Activated CD8-positive, alpha-beta memory T cell treated with anti-CD3 and anti-CD28 coated beads, Interleukin-2, amount 10 ng/mL, durations not matched to agents 7 days and 5 days (primary cell): ENCODE data around the gene PCSK6. TPM values are rescaled to one million over a fixed set of nuclear protein-coding genes. Genes with fewer than 3 reads are reported as not detected.

Source experiments
- ATAC-seq: fragments of 150-1000 bp; cut with Tn5 transposase; one replicate; pipeline ENCODE4 v1.10.0; 2021; ENCODE audit warnings: moderate library complexity
- CTCF ChIA-PET: fragments of 350-600 bp; sonication (Branson Sonifier 250); formaldehyde crosslinking; loops from one replicate; lab custom pipeline; 2021; ENCODE audit warnings: antibody characterized with exemption; lab: Charles Lee
- DNase-seq: peaks from one replicate; pipeline ENCODE4 v3.0.0-alpha.2; 2020
- H3K27ac Mint-ChIP-seq: one replicate; pipeline ENCODE4 v1.8.0; 2021; ENCODE audit warnings: mild to moderate bottlenecking, mixed read lengths
- H3K27me3 Mint-ChIP-seq: one replicate; pipeline ENCODE4 v1.8.0; 2021; ENCODE audit warnings: mixed read lengths
- H3K36me3 Mint-ChIP-seq: one replicate; pipeline ENCODE4 v1.8.0; 2021; ENCODE audit warnings: mild to moderate bottlenecking, mixed read lengths
- H3K4me1 Mint-ChIP-seq: one replicate; pipeline ENCODE4 v1.8.0; 2021; ENCODE audit warnings: mixed read lengths
- H3K4me3 Mint-ChIP-seq: one replicate; pipeline ENCODE4 v1.8.0; 2021; ENCODE audit warnings: mild to moderate bottlenecking, moderate library complexity, mixed read lengths
- H3K9me3 Mint-ChIP-seq: one replicate; pipeline ENCODE4 v1.8.0; 2022; ENCODE audit warnings: low read depth, mixed read lengths
- total RNA-seq, 2 experiments: library from RNA; stranded (reverse); gene quantifications; one replicate each; pipeline ENCODE4 v1.2.3, GENCODE V29; 2021

PCSK6 gene
- total RNA-seq, 2 experiments from 2014 or later = 0.44 to 1.5 TPM

DNA sequence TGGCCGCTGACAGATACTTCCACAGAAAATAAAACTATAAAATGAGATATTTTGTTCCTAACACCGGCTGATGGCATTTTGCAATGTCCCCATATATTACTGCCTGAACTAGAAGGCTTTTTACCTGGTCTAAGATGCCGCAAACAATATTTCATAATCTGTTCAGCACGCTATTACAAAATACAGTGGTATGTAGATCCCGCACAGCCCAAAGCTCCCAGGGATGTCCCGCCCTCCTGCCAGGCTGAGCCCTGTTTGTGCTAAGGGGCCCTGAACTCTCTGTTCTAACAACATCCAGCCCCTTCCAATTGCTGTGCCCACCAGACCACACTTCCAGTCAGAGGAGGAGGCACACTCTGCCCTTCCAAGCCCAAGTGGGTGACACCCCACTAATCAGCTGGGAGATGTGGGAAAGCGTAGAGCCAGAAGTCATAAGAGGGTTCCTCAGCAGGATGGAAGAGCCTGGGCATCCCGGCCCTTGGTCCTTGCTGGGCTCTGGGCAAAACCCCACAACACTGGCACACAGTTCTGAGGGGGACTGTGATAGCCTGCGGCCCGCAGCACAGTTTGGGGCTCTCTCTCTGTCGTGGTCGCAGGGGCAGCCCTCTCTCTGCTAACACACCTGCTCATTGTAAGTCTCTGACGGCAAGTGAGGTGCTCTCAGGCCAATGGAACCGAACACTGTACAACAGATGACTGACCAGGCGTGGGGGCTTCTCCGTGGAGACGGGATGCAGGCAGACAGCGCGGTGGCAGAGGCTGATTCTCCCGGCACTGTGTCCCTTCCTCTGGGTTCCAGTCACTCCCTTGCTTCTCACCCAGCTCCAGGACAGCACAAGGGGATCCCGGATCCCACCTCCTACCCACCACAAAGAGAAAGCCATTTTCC lies 55.2 kb downstream of the PCSK6 start:
- CTCF ChIA-PET = no interaction called here
- Mint-ChIP-seq H3K27ac (no peak overlapping the region), H3K4me1 (no peaks in the 10 kb centered on the region), H3K27me3 (peaks cover 2% of the 10 kb centered on the region), H3K9me3 (no peaks in the 10 kb centered on the region), H3K36me3 (no peaks in the 10 kb centered on the region), H3K4me3 (no peak overlapping the region)
- peak; percentile 35 for DNase-seq
- no peak for ATAC-seq

DNA sequence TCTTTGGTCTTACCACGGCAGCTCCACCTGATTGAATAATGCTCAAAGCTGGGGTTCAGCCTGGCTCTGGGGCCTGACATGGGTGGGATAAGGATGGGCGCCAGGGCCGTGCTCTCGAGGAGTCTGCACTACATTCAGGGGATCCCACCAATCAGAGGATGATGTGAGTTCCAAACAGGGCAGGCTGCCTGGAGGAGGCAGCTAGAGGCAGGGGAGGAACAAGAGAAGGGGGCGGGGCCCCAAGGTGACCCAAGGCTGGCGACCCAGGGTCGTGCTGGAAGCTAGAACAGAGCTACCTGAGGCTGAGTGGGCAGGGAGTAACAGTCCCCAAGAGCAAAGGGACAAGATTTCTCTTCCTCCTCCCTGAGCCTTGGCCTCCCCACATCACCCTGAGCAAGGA lies 56.1 kb downstream of the PCSK6 start:
- CTCF ChIA-PET = no interaction called here
- DNase-seq (peak; percentile 31), ATAC-seq (no peak)
- Mint-ChIP-seq H3K4me1 (no peaks in the 10 kb centered on the region), H3K27ac (no peak overlapping the region), H3K9me3 (no peaks in the 10 kb centered on the region), H3K36me3 (no peaks in the 10 kb centered on the region), H3K4me3 (no peak overlapping the region), H3K27me3 (peaks cover 2% of the 10 kb centered on the region)

DNA sequence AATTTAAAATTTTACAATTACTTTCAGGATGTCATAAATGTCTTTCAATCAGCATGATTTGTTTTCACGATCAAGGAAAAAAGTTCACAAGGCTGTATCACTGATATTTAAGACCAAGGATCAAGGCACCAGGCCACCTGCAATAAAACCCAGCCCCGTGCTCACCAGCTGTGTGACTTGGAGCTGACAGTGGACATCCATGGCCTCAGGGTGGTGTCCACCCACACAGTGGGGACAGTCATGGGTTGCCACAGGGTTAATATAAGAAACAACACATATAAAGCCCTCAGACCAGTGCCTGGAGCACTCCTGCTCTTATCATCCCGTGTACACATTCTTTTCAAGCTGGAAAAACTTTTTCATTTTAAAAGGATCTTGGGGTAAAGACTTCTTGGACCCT lies 56.5 kb downstream of the PCSK6 start:
- no peak overlapping the region for H3K27ac Mint-ChIP-seq
- no peaks in the 10 kb centered on the region for H3K36me3 Mint-ChIP-seq
- ATAC-seq (no peak), DNase-seq (no peak)
- no peaks in the 10 kb centered on the region for H3K4me1 Mint-ChIP-seq
- no peak overlapping the region for H3K4me3 Mint-ChIP-seq
- CTCF ChIA-PET = no interaction called here
- H3K9me3 Mint-ChIP-seq = no peaks in the 10 kb centered on the region
- peaks cover 2% of the 10 kb centered on the region for H3K27me3 Mint-ChIP-seq

DNA sequence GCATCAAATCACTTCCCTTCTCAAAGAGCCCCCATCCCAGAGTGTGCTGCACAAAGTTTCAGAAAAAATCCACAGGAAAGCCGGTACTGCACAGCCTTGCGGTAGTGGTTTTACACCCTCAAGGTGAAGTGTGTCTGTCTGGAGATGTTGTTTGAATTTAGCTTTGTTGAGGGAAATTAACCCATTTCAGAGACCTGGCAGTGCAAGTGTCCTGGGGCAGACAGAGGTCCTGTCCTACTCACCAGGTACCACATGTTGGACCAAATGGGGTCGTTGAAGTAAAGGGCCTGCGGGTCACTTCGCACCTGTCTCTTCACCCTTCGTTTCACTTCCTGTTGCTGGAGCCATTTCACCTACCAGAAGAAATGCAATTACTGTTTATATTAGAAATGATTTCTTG lies 57.8 kb downstream of the PCSK6 start:
- ATAC-seq (no peak), DNase-seq (peak; percentile 36)
- no peak overlapping the region for H3K27ac Mint-ChIP-seq
- H3K36me3 Mint-ChIP-seq = no peaks in the 10 kb centered on the region
- H3K9me3 Mint-ChIP-seq = no peaks in the 10 kb centered on the region
- no peaks in the 10 kb centered on the region for H3K4me1 Mint-ChIP-seq
- no peak overlapping the region for H3K4me3 Mint-ChIP-seq
- CTCF ChIA-PET = no interaction called here
- peaks cover 2% of the 10 kb centered on the region for H3K27me3 Mint-ChIP-seq

DNA sequence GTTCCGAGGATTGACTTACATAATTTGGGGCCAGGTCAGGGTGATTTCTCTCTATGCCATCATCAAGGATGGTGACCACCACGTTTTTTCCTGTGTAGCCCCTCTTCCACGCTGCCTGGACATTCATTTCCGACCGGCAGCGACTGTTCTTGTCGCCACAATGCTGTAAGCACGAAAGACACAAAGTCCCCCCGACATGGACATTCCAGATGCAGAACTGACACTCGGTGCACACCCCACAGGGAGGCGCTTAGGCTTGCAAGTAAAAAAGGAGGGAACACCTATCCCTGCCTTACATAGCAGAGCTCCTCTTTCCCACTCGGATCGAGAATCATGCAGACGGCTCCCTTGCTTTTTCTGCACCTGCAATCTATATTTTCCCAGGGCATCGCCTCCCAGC lies 58.2 kb downstream of the PCSK6 start:
- ATAC-seq (no peak), DNase-seq (peak; percentile 16)
- no peak overlapping the region for H3K27ac Mint-ChIP-seq
- no peak overlapping the region for H3K4me3 Mint-ChIP-seq
- no peaks in the 10 kb centered on the region for H3K9me3 Mint-ChIP-seq
- peaks cover 2% of the 10 kb centered on the region for H3K27me3 Mint-ChIP-seq
- CTCF ChIA-PET = no interaction called here
- no peaks in the 10 kb centered on the region for H3K4me1 Mint-ChIP-seq
- no peaks in the 10 kb centered on the region for H3K36me3 Mint-ChIP-seq

DNA sequence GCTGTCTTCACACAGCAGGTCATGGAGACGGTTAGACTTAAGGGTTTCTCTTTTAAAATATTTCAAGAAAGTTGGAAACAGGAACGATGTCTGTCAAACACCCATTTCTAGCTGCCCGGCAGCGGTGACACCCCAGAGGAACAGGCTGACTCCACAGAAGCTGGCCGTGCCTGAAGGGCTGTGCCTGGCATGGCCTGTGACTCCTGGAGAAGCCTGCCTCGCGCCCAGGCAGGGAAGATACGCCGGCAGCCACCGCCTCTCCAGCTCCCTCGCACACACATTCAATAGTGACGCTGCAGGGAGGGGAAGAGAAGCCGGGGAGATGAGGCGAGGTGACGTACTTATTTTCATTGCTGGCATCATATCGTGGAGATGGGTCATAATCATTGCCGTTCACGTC lies 59.9 kb downstream of the PCSK6 start:
- ATAC-seq = no peak
- no peak overlapping the region for H3K4me3 Mint-ChIP-seq
- no peaks in the 10 kb centered on the region for H3K36me3 Mint-ChIP-seq
- peak; percentile 32 for DNase-seq
- H3K4me1 Mint-ChIP-seq = no peaks in the 10 kb centered on the region
- H3K9me3 Mint-ChIP-seq = no peaks in the 10 kb centered on the region
- H3K27ac Mint-ChIP-seq = no peak overlapping the region
- CTCF ChIA-PET = no interaction called here
- peaks cover 2% of the 10 kb centered on the region for H3K27me3 Mint-ChIP-seq

DNA sequence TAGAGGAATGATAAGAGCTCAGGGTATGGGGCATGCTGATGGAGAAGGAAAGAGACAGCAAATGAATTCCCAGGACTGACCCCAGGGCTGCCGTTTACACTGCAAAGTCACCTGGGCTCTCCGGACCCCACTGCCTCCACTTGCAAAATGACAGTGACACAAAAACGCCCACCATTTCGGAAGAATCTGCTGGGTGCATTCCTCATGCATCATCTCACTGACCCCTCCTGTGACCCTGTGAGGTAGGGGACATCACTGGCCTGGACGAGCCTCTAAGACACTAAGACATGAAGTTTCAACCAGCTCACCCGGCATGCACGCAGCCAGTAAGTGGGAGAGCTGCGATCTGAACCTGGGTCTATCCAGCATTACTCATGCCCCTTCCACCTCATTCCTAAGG lies 60.3 kb downstream of the PCSK6 start:
- ATAC-seq (no peak), DNase-seq (no peak)
- CTCF ChIA-PET = no interaction called here
- peaks cover 2% of the 10 kb centered on the region for H3K27me3 Mint-ChIP-seq
- no peak overlapping the region for H3K4me3 Mint-ChIP-seq
- H3K9me3 Mint-ChIP-seq = no peaks in the 10 kb centered on the region
- H3K27ac Mint-ChIP-seq = no peak overlapping the region
- no peaks in the 10 kb centered on the region for H3K36me3 Mint-ChIP-seq
- no peaks in the 10 kb centered on the region for H3K4me1 Mint-ChIP-seq

DNA sequence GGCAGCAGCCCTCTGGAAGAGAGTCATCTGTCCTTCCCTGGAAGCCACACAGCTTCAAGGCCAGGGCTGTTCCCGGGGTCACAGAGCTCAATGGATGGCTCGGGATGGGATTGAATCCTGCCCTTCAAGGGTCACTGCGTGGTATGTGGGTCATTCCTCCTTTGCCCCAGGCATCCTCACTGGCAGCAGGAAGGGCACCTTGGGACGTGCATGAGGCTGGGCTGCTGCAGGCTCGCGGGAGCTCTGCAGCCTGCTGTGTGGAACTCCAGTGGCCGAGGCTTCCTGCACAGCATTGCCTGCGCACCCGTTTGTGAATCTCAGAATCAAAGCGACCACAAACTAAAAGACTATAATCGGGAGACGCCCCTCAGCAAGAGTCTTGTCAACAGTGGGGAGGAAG lies 60.7 kb downstream of the PCSK6 start:
- CTCF ChIA-PET = no interaction called here
- no peaks in the 10 kb centered on the region for H3K4me1 Mint-ChIP-seq
- DNase-seq (no peak), ATAC-seq (no peak)
- no peaks in the 10 kb centered on the region for H3K36me3 Mint-ChIP-seq
- H3K27ac Mint-ChIP-seq = no peak overlapping the region
- H3K4me3 Mint-ChIP-seq = no peak overlapping the region
- H3K27me3 Mint-ChIP-seq = peaks cover 2% of the 10 kb centered on the region
- no peaks in the 10 kb centered on the region for H3K9me3 Mint-ChIP-seq

DNA sequence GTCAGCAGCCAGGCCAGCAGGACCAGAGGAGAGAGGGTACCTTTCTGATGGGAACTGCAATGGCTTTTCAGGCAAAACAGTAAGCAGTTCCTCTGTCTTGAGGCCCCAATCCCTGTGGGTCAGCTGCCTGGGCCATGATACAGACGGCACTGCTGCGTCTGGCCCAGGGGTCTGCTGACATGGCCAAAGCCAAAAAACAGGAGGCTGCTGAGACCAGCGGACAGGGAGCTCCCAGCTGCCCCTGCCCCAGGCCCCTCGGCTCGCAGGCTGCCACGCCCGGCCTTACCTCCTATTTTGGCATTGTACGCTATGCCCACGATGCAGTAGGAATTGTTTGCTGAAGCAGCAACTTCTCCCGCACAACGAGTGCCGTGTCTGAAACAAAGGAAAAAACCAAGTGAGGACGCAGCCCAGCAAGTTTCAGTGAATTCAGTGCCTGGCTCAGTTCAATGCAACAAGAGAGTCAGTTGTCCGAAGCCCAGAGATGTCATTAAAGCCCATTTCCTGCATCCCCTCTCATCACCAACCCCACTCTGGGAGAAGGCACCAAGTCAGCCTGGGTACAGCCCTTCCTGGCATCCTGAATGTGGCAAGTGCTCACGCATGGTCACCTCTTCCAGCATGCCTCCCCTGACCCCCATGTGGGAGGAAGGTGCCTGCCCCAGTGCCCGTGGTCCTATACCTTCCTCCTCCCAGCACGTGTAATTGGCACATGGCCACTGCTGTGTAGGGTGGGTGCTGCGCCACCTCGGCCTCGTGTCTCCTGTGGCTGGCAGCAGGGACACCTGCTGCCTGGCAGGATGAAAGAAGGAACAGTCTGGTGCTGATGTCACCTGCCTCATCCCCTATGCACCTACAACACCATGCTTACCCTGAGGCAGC lies 61.7 kb downstream of the PCSK6 start:
- H3K27ac Mint-ChIP-seq = no peak overlapping the region
- H3K9me3 Mint-ChIP-seq = no peaks in the 10 kb centered on the region
- CTCF ChIA-PET = no interaction called here
- ATAC-seq = no peak
- H3K4me3 Mint-ChIP-seq = no peak overlapping the region
- no peaks in the 10 kb centered on the region for H3K36me3 Mint-ChIP-seq
- H3K27me3 Mint-ChIP-seq = peaks cover 2% of the 10 kb centered on the region
- DNase-seq = peak; percentile 15
- no peaks in the 10 kb centered on the region for H3K4me1 Mint-ChIP-seq

DNA sequence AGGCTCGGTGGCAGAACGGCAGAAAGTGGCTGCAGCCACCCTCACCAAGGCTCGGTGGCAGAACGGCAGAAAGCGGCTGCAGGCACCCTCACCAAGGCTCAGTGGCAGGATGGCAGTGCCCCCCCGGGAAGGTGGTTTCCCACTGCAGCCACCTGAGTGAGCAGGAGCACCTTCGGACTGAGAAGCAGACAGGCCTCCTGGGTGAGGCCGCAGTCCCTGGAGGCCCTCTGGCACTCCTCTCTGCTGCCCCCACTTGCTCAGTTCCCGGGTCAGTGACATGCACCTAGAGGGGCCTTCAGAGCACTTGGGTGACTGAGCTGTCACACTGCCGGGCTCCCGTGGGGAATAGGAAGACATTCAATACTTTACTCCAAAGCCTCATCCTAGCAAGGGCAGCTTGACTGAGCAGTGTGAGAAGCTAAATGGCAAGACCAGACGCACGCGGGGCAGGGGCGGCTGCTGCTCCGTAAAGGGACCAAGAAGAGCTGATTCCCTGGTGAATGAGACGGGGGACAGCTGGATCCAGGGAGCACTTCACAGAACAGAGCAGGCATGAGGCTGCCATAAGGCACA lies 62.7 kb downstream of the PCSK6 start:
- DNase-seq (peak; percentile 31), ATAC-seq (no peak)
- no peak overlapping the region for H3K27ac Mint-ChIP-seq
- no peaks in the 10 kb centered on the region for H3K9me3 Mint-ChIP-seq
- H3K36me3 Mint-ChIP-seq = no peaks in the 10 kb centered on the region
- peaks cover 3% of the 10 kb centered on the region for H3K27me3 Mint-ChIP-seq
- no peak overlapping the region for H3K4me3 Mint-ChIP-seq
- CTCF ChIA-PET = no interaction called here
- H3K4me1 Mint-ChIP-seq = no peaks in the 10 kb centered on the region

DNA sequence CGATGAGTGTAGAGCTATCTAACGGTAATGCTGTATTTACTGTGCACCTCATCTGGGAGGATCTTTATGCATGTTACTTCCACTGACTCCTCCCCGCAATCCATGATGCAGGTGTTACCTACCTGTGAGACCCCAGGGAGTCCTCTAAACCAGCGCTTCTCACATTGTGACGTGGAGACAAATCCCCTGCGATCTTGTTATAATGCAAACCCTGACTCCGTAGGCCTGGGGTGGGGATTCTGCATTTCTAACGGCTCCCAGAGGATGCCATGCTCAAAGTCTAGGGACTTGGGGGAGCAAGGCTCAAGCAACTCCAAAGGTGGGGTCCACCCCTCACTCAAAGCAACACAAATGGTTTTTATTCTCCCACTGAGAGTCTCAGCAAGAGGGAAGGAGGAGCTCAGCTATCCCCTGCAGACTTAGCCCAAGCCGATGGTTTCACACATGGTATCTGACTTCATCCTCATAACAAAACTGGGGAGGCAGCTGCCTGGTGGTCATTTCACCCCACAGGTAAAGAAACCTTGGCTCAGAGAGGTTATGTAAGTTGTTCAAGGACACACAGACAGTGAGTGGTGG lies 63.6 kb downstream of the PCSK6 start:
- peak; percentile 16 for DNase-seq
- H3K9me3 Mint-ChIP-seq = no peaks in the 10 kb centered on the region
- H3K27ac Mint-ChIP-seq = no peak overlapping the region
- H3K36me3 Mint-ChIP-seq = no peaks in the 10 kb centered on the region
- no peak for ATAC-seq
- peaks cover 3% of the 10 kb centered on the region for H3K27me3 Mint-ChIP-seq
- H3K4me3 Mint-ChIP-seq = no peak overlapping the region
- H3K4me1 Mint-ChIP-seq = no peaks in the 10 kb centered on the region
- CTCF ChIA-PET = no interaction called here

DNA sequence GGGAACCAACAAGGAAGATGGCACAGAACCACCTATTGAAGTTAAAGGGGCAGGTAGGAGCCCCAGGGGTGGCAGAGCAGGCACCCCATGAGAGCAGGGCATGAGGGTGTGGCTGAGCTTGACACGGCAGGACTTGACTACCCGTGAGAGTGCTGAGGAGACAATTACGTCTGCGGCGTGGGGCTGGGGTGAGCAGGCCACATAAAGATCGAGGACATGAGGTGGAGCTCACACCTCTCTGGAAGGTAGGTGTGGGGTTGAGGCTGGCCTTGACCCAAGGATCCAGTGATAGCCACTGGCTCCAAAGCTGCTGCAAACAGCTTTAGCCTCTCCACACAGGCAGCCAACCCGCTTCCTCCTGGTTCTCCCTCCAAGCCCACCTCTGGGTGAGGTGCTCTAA lies 64.5 kb downstream of the PCSK6 start:
- CTCF ChIA-PET = no interaction called here
- Mint-ChIP-seq H3K4me1 (no peaks in the 10 kb centered on the region), H3K9me3 (no peaks in the 10 kb centered on the region), H3K36me3 (no peaks in the 10 kb centered on the region), H3K27ac (no peak overlapping the region), H3K27me3 (peaks cover 3% of the 10 kb centered on the region), H3K4me3 (no peak overlapping the region)
- ATAC-seq (no peak), DNase-seq (peak; percentile 31)

DNA sequence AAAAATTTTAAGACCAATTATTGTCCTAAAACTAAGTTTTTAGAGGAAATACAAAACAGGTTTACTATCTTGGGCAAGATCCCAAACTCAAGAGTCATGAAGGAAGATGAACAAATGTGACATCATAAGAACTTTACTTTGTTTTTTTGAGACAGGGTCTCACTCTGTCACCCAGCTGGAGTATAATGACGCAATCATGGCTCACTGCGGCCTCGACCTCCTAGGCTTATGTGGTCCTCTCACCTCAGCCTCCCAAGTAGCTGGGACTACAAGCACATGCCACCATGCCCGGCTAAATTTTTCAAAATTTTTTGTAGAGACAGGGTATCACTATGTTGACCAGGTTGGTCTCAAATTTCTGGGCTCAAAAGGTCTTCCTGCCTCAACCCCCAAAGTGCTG lies 69.3 kb downstream of the PCSK6 start:
- no peak for DNase-seq
- CTCF ChIA-PET = no interaction called here
- no peaks in the 10 kb centered on the region for H3K4me1 Mint-ChIP-seq

More for the DNA sequence above, 69.3 kb downstream of the PCSK6 start:
- Mint-ChIP-seq H3K4me3 (no peak overlapping the region), H3K27me3 (peaks cover 17% of the 10 kb centered on the region), H3K36me3 (no peaks in the 10 kb centered on the region), H3K27ac (no peak overlapping the region), H3K9me3 (no peaks in the 10 kb centered on the region)
- no peak for ATAC-seq
